Loucy (cell line): ENCODE measurements around the gene KRT32.

Source experiments
- H2AFZ ChIP-seq: fragments of 200-600 bp; sonication (generic); 2 replicates; pipeline ENCODE4 v1.6.0; 2016; ENCODE audit warnings: antibody characterized with exemption, mild to moderate bottlenecking, low read length, moderate library complexity
- H3F3A ChIP-seq: fragments of 200-600 bp; 2 replicates; pipeline ENCODE4 v1.6.0; 2016; ENCODE audit warnings: antibody characterized with exemption, low read depth, mild to moderate bottlenecking
- H3K27me3 ChIP-seq: fragments of 200-600 bp; sonication (generic); 2 replicates; pipeline ENCODE4 v1.6.1; 2014; ENCODE audit warnings: low read length, mild to moderate bottlenecking; ENCODE audit not compliant: insufficient read depth, poor library complexity, severe bottlenecking
- H3K36me3 ChIP-seq: fragments of 200-600 bp; sonication (generic); 2 replicates; pipeline ENCODE4 v1.6.1; 2016; ENCODE audit warnings: low read length; ENCODE audit not compliant: insufficient read depth
- H3K4me1 ChIP-seq: fragments of 200-600 bp; sonication (generic); 2 replicates; pipeline ENCODE4 v1.5.1; 2014; ENCODE audit warnings: low read length, mild to moderate bottlenecking; ENCODE audit not compliant: insufficient read depth, poor library complexity, severe bottlenecking
- H3K4me2 ChIP-seq: fragments of 200-600 bp; sonication (generic); 2 replicates; pipeline ENCODE4 v1.6.0; 2014; ENCODE audit warnings: antibody characterized with exemption, low read length, low read depth, mild to moderate bottlenecking; ENCODE audit not compliant: poor library complexity, severe bottlenecking
- H3K4me3 ChIP-seq: fragments of 200-600 bp; sonication (generic); 2 replicates; pipeline ENCODE4 v1.5.1; 2014; ENCODE audit warnings: low read length, mild to moderate bottlenecking, mixed read lengths; ENCODE audit not compliant: poor library complexity, severe bottlenecking
- H3K79me2 ChIP-seq: fragments of 200-600 bp; sonication (generic); 2 replicates; pipeline ENCODE4 v1.6.1; 2014; ENCODE audit warnings: low read length; ENCODE audit not compliant: insufficient read depth
- H3K9ac ChIP-seq: fragments of 200-600 bp; sonication (generic); 2 replicates; pipeline ENCODE4 v1.6.0; 2014; ENCODE audit warnings: mild to moderate bottlenecking, low read depth, low read length, moderate library complexity; ENCODE audit not compliant: poor library complexity, severe bottlenecking
- H3K9me2 ChIP-seq: fragments of 200-600 bp; sonication (generic); replicated peaks from 2 replicates; pipeline ENCODE4 v1.6.1; 2016; ENCODE audit warnings: low read depth, low read length, mixed read lengths
- H3K9me3 ChIP-seq: fragments of 200-600 bp; sonication (generic); 2 replicates; pipeline ENCODE4 v1.6.1; 2014; ENCODE audit warnings: mild to moderate bottlenecking, antibody characterized with exemption, low read length, low read depth; ENCODE audit not compliant: insufficient read depth
- H4K20me1 ChIP-seq: fragments of 200-600 bp; sonication (generic); 2 replicates; pipeline ENCODE4 v1.6.0; 2014; ENCODE audit warnings: antibody characterized with exemption, low read length, mild to moderate bottlenecking; ENCODE audit not compliant: insufficient read depth, poor library complexity, severe bottlenecking
- CTCF ChIP-seq: fragments of 200-600 bp; sonication (generic); conservative IDR thresholded peaks from 2 replicates; pipeline ENCODE4 v1.5.1; 2014; ENCODE audit warnings: mild to moderate bottlenecking, antibody characterized with exemption, low read length
- EZH2phosphoT487 ChIP-seq: fragments of 200-600 bp; IDR thresholded peaks from 2 replicates; pipeline ENCODE4 v1.6.1; 2018; ENCODE audit warnings: antibody characterized with exemption, mild to moderate bottlenecking, moderate library complexity, borderline replicate concordance

KRT32 gene

GRCh38 chr17:41413982-41414381, 53.2 kb downstream of the KRT32 start:
- Histone ChIP-seq H3K9me2 (no peaks in the 10 kb centered on the region), H3K4me3 (no peak overlapping the region), H3K4me2 (no peak overlapping the region), H3K79me2 (no peaks in the 10 kb centered on the region), H3K4me1 (no peaks in the 10 kb centered on the region), H3K9me3 (no peaks in the 10 kb centered on the region), H3F3A (no peaks in the 10 kb centered on the region), H3K9ac (no peak overlapping the region), H3K36me3 (no peaks in the 10 kb centered on the region), H4K20me1 (no peaks in the 10 kb centered on the region), H2AFZ (no peak overlapping the region), H3K27me3 (no peaks in the 10 kb centered on the region)
- TF ChIP-seq CTCF (no peak), EZH2phosphoT487 (no peak)

GRCh38 chr17:41413353-41413957, 53.7 kb downstream of the KRT32 start:
- H3K27me3 ChIP-seq: no peaks in the 10 kb centered on the region
- no peak overlapping the region for H3K4me2 ChIP-seq
- H3K4me3 ChIP-seq: no peak overlapping the region
- no peaks in the 10 kb centered on the region for H3K36me3 ChIP-seq
- H4K20me1 ChIP-seq: no peaks in the 10 kb centered on the region
- no peak overlapping the region for H3K9ac ChIP-seq
- H2AFZ ChIP-seq: no peak overlapping the region
- H3F3A ChIP-seq: no peaks in the 10 kb centered on the region
- H3K4me1 ChIP-seq: no peaks in the 10 kb centered on the region
- no peaks in the 10 kb centered on the region for H3K9me2 ChIP-seq
- TF ChIP-seq CTCF (no peak), EZH2phosphoT487 (no peak)
- H3K9me3 ChIP-seq: no peaks in the 10 kb centered on the region
- H3K79me2 ChIP-seq: no peaks in the 10 kb centered on the region

GRCh38 chr17:41411072-41411840, 55.9 kb downstream of the KRT32 start:
- no peak overlapping the region for H2AFZ ChIP-seq
- no peak overlapping the region for H3K4me2 ChIP-seq
- H3K27me3 ChIP-seq: no peaks in the 10 kb centered on the region
- H4K20me1 ChIP-seq: no peaks in the 10 kb centered on the region
- H3K9me3 ChIP-seq: no peaks in the 10 kb centered on the region
- no peak overlapping the region for H3K4me3 ChIP-seq
- no peaks in the 10 kb centered on the region for H3K79me2 ChIP-seq
- H3K9ac ChIP-seq: no peak overlapping the region
- H3F3A ChIP-seq: no peaks in the 10 kb centered on the region
- no peaks in the 10 kb centered on the region for H3K4me1 ChIP-seq
- TF ChIP-seq CTCF (no peak), EZH2phosphoT487 (no peak)
- no peaks in the 10 kb centered on the region for H3K36me3 ChIP-seq
- no peaks in the 10 kb centered on the region for H3K9me2 ChIP-seq
